ENCODE data around the gene GM2A. TPM values are rescaled to one million over a fixed set of nuclear protein-coding genes. Genes with fewer than 3 reads are reported as not detected.

GM2A gene
- total and polyA plus RNA-seq, 2 of the 13 experiments (the other 11 are each of a cell fraction or from before 2014, with no cell fraction given): 14.6 to 29.6 TPM

- TF ChIP-seq MZF1 (CRISPR knock-in tag; IDR thresholded peaks at IDR 0.05; ENCODE audit: borderline replicate concordance) (no peak), ZFP36L1 (CRISPR knock-in tag; IDR thresholded peaks at IDR 0.05) (0 out of 2 replicates have a peak, but pooled peaks have one; percentile 46), ZFP90 (CRISPR knock-in tag; IDR thresholded peaks at IDR 0.05; ENCODE audit: borderline replicate concordance) (peak; percentile 41; the same call in 1 of the 2 replicates), ZKSCAN8 (CRISPR knock-in tag; IDR thresholded peaks at IDR 0.05; ENCODE audit: borderline replicate concordance) (no peak), IRF9 (CRISPR knock-in tag; IDR thresholded peaks at IDR 0.05; ENCODE audit: borderline replicate concordance) (no peak), ZZZ3 (CRISPR knock-in tag; IDR thresholded peaks at IDR 0.05; ENCODE audit: borderline replicate concordance) (no peak), RAD21 (CRISPR knock-in tag; IDR thresholded peaks at IDR 0.05) (peak; percentile 41; the same call in 1 of the 2 replicates), ELF4 (CRISPR knock-in tag; IDR thresholded peaks at IDR 0.05; ENCODE audit: borderline replicate concordance) (no peak), ZNF124 (CRISPR knock-in tag; IDR thresholded peaks at IDR 0.05) (peak; percentile 43; the same call in 1 of the 2 replicates), SALL2 (CRISPR knock-in tag; IDR thresholded peaks at IDR 0.05) (0 out of 2 replicates have a peak, but pooled peaks have one; percentile 60), SIX1 (CRISPR knock-in tag; IDR thresholded peaks at IDR 0.05; ENCODE audit: borderline replicate concordance) (no peak), ZBTB4 (CRISPR knock-in tag; IDR thresholded peaks at IDR 0.05; ENCODE audit: borderline replicate concordance) (no peak), ZNF580 (CRISPR knock-in tag; IDR thresholded peaks at IDR 0.05; ENCODE audit: borderline replicate concordance, low read depth) (no peak), HIC2 (CRISPR knock-in tag; IDR thresholded peaks at IDR 0.05; ENCODE audit: low read depth) (no peak), DZIP1 (CRISPR knock-in tag; IDR thresholded peaks at IDR 0.05) (peak; percentile 23; the same call in 1 of the 2 replicates), MTERF4 (CRISPR knock-in tag; IDR thresholded peaks at IDR 0.05) (no peak), MLLT10 (CRISPR knock-in tag; IDR thresholded peaks at IDR 0.05) (no peak)
Observed at GRCh38 chr5:151223447-151224264, 29.3 kb upstream of the GM2A start, which contains the start of gene CCDC69 (continued).
